ENCODE results near the gene TMEM242.
A peak's percentile ranks its signal among the peaks of the same experiment; 100 is the strongest.

The TMEM242 gene

DNA sequence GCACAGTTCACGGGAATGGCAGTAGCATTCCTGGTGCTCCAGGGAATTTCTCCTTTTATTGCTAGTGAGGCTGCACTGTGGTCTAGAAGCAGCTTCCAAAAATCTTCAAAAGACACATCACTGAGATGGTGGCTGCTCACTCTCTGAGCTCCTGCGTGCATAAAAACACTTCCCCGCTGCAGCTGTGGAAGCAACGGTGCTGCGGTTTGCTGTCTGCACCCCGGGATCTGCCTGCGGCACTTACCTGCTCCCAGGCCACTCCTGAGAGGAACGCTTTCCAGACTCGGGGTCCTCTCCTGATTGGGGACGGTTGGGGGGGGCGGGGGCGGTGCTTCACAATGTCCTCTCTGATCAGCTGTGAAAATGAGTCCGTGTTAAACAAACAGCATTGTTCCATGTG lies 77.9 kb downstream of the TMEM242 start:
- DNase-seq = no peak

DNA sequence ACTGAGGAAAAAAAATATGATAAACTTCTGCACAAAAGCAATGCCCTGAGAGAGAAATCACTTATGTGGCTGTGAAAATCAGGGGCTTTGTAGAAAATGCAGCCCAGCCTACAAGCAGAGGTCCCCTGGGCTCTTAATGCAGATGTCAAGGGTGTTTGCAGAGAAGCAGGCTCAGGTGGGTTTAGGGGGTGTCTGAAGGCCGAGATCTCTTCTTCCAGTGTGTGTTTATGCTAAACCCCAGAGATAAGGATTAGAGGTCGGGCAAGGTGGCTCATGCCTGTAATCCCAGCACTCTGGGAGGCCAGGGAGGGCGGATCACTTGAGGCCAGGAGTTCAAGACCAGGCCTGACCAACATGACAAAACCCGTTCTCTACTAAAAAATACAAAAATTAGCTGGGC lies 78.5 kb downstream of the TMEM242 start:
- no peak for DNase-seq

DNA sequence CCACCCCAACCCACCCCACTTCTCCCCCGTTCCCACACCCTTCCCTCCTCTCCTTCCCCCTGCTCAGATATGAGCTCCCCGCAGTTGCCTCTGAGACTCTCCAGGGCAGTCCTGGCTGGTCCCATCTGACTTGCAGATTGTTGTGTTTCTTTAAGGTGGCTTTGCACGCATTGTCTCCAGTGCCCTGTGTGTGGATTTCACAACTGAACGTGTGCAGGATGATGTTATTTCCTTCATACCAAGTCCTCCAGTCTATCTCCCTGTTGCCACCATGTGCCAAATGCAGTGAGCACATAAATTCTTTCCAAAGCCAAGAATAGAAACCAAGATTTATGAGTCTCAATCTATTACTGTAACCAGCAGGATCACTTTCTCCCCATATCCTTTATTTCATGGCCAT lies 79.1 kb downstream of the TMEM242 start:
- peak; percentile 90 for DNase-seq

DNA sequence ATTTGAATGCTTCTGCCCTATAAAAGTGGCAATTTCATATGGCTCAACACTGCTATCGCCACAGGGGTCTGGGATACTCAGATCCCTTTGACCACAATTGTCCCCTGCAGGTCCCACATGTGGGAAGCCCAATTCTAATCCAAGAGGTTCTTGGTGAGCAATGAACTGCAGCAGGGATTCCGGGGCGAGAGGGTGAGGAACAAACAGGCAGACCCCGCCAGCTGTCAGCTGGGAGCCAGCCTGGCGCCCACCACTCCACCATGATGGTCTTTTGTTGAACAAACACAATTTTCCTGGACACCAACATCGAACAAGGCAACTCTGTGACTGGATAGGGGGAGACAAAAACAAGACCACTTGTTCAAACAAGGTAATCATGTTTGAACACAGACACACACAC lies 80.5 kb downstream of the TMEM242 start:
- DNase-seq = no peak

DNA sequence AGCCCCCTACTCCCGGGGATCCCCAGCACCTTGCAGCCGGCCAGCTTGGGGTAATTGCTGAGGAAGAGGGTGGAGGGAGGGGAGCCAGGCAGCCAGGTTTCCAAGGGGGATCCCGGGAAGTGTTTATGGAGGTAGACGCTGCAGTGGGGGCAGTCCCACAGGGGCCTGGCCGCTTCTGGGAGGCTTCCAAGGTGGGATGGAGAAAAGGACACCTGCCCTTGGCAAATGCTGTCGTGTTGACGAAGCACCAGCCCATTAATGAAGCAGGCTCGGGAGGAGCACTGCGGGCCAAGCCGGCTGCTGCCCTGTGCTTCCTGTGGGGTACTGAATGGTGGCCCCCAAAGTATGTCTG lies 82.4 kb downstream of the TMEM242 start:
- no peak for DNase-seq

DNA sequence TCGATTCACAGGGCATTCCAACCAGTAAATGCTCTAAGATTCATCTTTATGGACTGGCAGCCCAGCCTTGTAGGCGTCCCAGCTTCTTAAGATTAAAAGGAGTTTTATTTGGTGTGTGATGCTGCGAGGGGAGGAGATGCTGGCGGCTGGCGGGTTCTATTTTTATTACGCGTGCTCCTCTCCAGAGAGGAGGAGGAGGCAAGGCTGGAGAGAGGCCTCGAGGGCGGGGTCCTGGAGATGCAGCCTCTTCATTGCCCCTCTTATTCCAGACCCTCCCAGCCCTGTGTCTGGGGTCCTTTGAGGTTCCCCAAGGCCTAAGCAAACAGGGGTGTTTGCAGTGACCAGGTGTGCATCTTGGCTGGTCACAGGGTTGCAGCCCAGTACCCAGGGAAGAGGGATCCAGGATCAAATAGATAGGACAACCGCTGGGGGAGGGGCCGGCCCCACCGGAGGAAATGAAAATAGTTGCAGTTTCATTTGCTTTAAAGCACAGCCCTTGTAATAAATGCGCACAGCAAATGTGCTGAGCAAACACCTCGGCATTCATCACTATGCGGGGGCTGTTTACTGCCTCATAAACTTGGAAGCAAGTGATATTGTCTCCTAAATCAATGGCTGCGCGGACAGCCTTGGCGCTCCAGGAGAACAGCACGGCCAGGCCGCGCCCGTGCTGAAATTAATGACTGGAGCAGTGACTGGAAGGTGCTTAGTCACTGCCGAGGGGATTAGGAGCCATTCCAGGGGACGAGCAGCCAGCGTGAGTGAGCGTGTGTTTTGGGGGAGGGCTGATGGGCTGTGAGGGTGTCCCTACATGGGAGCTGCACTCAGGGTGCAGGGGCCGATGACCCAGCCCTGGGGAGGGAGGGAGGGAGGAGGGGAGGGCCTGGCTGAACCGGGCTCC lies 83.0 kb downstream of the TMEM242 start:
- peak; percentile 80 for DNase-seq

DNA sequence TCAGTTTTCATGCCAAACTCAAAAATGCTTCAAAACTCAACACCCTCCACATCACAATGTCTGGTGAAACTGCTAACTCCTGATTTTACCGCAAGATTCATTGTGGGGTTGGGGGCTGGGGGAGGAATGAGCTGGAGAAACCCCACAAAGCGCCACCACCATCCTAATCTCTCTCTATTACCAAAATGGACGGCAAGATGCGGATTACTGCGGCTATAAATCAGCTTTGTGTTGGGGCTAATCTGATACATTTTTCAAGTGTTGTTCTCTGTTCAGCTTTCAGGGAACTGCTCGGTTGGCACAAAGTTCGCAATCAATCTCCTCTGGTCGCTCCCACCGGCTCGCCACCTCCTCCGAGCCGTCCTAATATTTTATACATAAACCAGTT lies 83.7 kb downstream of the TMEM242 start:
- DNase-seq = no peak
